Hepatocyte (in vitro differentiated cells): ENCODE measurements around the gene BORCS5. TPM values are rescaled to one million over a fixed set of nuclear protein-coding genes. Genes with fewer than 3 reads are reported as not detected.

Experiments
- DNase-seq: peaks from one replicate; pipeline ENCODE4 v3.0.0-alpha.2; 2016; ENCODE audit warnings: low spot score
- H2AFZ ChIP-seq: fragments of 200-600 bp; sonication (generic); 2 replicates; pipeline ENCODE4 v1.6.0; 2016; ENCODE audit warnings: antibody characterized with exemption, mild to moderate bottlenecking
- H3K27ac ChIP-seq: fragments of 200-600 bp; sonication (generic); 2 replicates; pipeline ENCODE4 v1.5.1; 2016; ENCODE audit warnings: mild to moderate bottlenecking
- H3K27me3 ChIP-seq: fragments of 200-600 bp; sonication (generic); 2 replicates; pipeline ENCODE4 v1.6.1; 2016
- H3K36me3 ChIP-seq: fragments of 200-600 bp; sonication (generic); replicated peaks from 2 replicates; pipeline ENCODE4 v1.5.1; 2016; ENCODE audit warnings: low read depth; ENCODE audit not compliant: insufficient read depth
- H3K4me1 ChIP-seq: fragments of 200-600 bp; sonication (generic); 2 replicates; pipeline ENCODE4 v1.5.1; 2016; ENCODE audit warnings: mild to moderate bottlenecking, moderate library complexity; ENCODE audit not compliant: insufficient read depth
- H3K4me2 ChIP-seq: fragments of 200-600 bp; sonication (generic); 2 replicates; pipeline ENCODE4 v1.6.0; 2016
- H3K4me3 ChIP-seq: fragments of 200-600 bp; sonication (generic); 2 replicates; pipeline ENCODE4 v1.5.1; 2016; ENCODE audit warnings: mild to moderate bottlenecking
- H3K79me2 ChIP-seq: fragments of 200-600 bp; sonication (generic); 2 replicates; pipeline ENCODE4 v1.6.0; 2017; ENCODE audit warnings: mild to moderate bottlenecking
- H3K9me2 ChIP-seq: fragments of 200-600 bp; sonication (generic); replicated peaks from 2 replicates; pipeline ENCODE4 v1.6.0; 2017; ENCODE audit warnings: mild to moderate bottlenecking; ENCODE audit not compliant: insufficient read depth
- H3K9me3 ChIP-seq: fragments of 200-600 bp; sonication (generic); 2 replicates; pipeline ENCODE4 v1.5.1; 2016; ENCODE audit warnings: low read depth, mild to moderate bottlenecking
- H4K20me1 ChIP-seq: fragments of 200-600 bp; sonication (generic); 2 replicates; pipeline ENCODE4 v1.6.0; 2016; ENCODE audit warnings: mild to moderate bottlenecking; ENCODE audit not compliant: insufficient read depth, poor library complexity, severe bottlenecking
- EZH2 ChIP-seq: fragments of 200-600 bp; sonication (generic); IDR thresholded peaks from 2 replicates; pipeline ENCODE4 v1.6.1; 2016; ENCODE audit warnings: antibody characterized with exemption, mild to moderate bottlenecking, borderline replicate concordance
- EZH2phosphoT487 ChIP-seq: fragments of 200-600 bp; sonication (generic); IDR thresholded peaks from one replicate; pipeline ENCODE4 v1.6.1; 2018; ENCODE audit warnings: antibody characterized with exemption, mild to moderate bottlenecking, low read depth, moderate library complexity; ENCODE audit not compliant: unreplicated experiment, severe bottlenecking
- WGBS: methylation state at CpG from one replicate; pipeline ENCODE4 v1.1.6; 2016; ENCODE audit warnings: low lambda C conversion rate; ENCODE audit errors: missing lambda C conversion rate; 5-methylcytosine and 5-hydroxymethylcytosine counted together
- polyA plus RNA-seq: library from polyadenylated mRNA; unstranded; fragments of >200 nt; fragmentation: Nextera tagmentation; extraction: Ambion mirVana; gene quantifications from 2 replicates; pipeline ENCODE4 v1.2.1, GENCODE V29; 2016
- total RNA-seq: library from RNA; depleted of rRNA; stranded (reverse); fragments of >200 nt; gene quantifications from 2 replicates; pipeline ENCODE4 v1.2.3, GENCODE V29; 2014
- TF ChIP-seq, protein P1 (sequence below): fragments of 200-600 bp; sonication (generic); IDR thresholded peaks from 2 replicates; pipeline ENCODE4 v1.5.1; 2016; ENCODE audit warnings: antibody characterized with exemption, mild to moderate bottlenecking; ENCODE audit not compliant: poor library complexity

BORCS5 gene
- total and polyA plus RNA-seq, 2 experiments from 2014 or later = 6.6 to 11.2 TPM

DNA sequence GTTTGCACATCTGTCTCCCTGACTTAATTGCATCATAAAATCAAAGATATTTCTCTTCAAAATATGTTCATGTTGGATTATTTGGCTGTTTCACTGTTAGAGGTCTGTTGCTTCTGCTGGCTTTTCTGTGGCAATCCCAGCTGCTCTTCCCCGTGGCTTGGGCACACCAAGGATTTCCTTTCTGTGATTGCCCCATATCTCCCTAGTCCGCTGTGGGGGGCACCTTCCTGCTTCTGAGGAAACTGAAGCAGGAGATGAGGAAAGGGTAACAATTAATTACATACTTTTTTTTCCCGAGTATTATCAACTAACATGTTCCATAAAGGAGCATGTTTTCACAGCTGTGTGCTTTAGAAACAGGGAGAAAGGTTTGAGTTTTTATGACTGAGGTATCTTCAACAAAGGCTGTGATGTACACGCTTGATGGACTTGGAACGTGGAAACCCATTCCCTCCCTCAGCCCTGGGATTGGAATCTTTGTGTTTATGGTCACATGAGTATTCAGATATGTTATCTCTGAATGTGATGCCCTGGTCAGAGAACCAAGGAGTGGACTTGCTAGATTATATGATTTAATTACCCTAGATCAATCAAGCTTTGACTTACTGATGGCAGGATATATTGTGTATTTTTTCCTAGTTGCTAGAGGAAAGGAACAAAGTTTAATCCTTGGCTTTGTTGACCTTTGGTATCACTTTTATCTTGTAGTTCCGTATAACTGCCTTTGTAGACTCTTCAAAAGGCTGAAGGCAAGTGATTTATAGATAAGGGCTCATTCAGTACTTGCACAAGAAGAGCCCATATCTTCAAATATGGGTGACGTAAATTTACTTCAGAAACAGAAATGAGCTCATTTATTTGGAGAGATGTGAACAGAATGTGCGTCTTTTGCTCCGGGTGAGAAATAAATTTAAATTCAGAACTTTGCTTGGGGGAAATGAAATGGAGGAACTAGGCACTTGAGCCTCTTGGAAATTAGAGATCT is 46.7 kb downstream of the BORCS5 start:
- peaks cover 14% of the 10 kb centered on the region for H3K79me2 ChIP-seq
- DNase-seq = peak; percentile 77
- TF ChIP-seq EZH2phosphoT487 = no peak
- TF ChIP-seq, protein P1, sequence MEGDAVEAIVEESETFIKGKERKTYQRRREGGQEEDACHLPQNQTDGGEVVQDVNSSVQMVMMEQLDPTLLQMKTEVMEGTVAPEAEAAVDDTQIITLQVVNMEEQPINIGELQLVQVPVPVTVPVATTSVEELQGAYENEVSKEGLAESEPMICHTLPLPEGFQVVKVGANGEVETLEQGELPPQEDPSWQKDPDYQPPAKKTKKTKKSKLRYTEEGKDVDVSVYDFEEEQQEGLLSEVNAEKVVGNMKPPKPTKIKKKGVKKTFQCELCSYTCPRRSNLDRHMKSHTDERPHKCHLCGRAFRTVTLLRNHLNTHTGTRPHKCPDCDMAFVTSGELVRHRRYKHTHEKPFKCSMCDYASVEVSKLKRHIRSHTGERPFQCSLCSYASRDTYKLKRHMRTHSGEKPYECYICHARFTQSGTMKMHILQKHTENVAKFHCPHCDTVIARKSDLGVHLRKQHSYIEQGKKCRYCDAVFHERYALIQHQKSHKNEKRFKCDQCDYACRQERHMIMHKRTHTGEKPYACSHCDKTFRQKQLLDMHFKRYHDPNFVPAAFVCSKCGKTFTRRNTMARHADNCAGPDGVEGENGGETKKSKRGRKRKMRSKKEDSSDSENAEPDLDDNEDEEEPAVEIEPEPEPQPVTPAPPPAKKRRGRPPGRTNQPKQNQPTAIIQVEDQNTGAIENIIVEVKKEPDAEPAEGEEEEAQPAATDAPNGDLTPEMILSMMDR = no peak
- no peak for TF ChIP-seq EZH2
- peak overlapping the region; percentile 92 for H3K27ac ChIP-seq
- H2AFZ ChIP-seq = no peak overlapping the region
- no peaks in the 10 kb centered on the region for H4K20me1 ChIP-seq
- H3K4me3 ChIP-seq = no peak overlapping the region
- peaks cover 43% of the 10 kb centered on the region for H3K4me1 ChIP-seq
- WGBS = 47% methylated on average over 9 of the region's 9 CpGs
- H3K9me3 ChIP-seq = no peaks in the 10 kb centered on the region
- peak overlapping the region; percentile 30 for H3K4me2 ChIP-seq
- no peaks in the 10 kb centered on the region for H3K9me2 ChIP-seq
- H3K27me3 ChIP-seq = no peaks in the 10 kb centered on the region
- H3K36me3 ChIP-seq = no peaks in the 10 kb centered on the region

DNA sequence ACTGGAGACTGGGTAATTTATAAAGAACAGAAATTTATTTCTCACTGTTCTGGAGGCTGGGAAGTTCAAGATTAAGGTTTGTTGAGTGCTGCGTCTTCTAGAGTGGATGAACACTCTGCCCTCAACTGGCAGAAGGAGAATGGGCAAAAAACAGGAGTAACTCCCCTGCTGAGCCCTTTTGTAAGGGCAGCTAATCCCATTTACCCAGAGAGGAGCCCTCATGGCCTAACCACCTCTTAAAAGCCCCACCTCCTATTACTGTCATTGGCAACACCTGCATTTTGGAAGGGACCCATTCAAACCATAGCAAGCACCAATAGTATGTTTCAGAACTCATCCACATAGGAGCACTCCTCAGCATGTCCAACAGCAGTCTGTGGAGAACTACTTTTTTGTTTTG is 47.4 kb downstream of the BORCS5 start:
- H3K9me2 ChIP-seq = no peaks in the 10 kb centered on the region
- no peaks in the 10 kb centered on the region for H4K20me1 ChIP-seq
- no peak overlapping the region for H3K4me3 ChIP-seq
- H3K27me3 ChIP-seq = no peaks in the 10 kb centered on the region
- H3K79me2 ChIP-seq = peaks cover 15% of the 10 kb centered on the region
- TF ChIP-seq EZH2 = no peak
- TF ChIP-seq EZH2phosphoT487 = no peak
- TF ChIP-seq, protein P1 = no peak
- no peak for DNase-seq
- H3K27ac ChIP-seq = peak overlapping the region; percentile 92
- no peaks in the 10 kb centered on the region for H3K36me3 ChIP-seq
- peak overlapping the region; percentile 30 for H3K4me2 ChIP-seq
- H3K4me1 ChIP-seq = peaks cover 36% of the 10 kb centered on the region
- no peak overlapping the region for H2AFZ ChIP-seq
- 81% methylated on average over 1 of the region's 1 CpG for WGBS
- H3K9me3 ChIP-seq = no peaks in the 10 kb centered on the region

DNA sequence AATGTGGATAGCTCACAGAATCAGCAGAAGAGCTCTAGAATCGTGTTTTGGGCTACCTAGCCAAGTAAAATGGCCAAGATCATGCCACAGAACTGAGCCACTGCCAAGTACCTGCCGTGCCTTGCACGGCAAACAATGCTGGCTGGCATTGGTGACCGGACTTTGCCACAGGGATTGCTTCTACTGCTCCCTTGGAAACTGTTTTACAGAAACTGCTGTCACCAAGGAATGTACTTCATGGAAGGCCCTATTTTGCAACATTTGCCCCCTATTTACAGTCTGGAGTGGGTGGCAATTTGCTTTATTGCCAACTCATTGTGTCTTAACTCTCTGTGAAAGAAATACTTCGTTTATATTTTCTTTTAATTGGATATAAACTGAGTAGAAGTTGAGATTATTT is 49.0 kb downstream of the BORCS5 start:
- TF ChIP-seq, protein P1 = no peak
- TF ChIP-seq EZH2phosphoT487 (no peak), EZH2 (no peak)
- Histone ChIP-seq H3K4me2 (no peak overlapping the region), H3K27me3 (no peaks in the 10 kb centered on the region), H4K20me1 (no peaks in the 10 kb centered on the region), H3K9me2 (no peaks in the 10 kb centered on the region), H3K36me3 (no peaks in the 10 kb centered on the region), H2AFZ (no peak overlapping the region), H3K27ac (peak overlapping the region; percentile 92), H3K9me3 (no peaks in the 10 kb centered on the region), H3K79me2 (peaks cover 6% of the 10 kb centered on the region), H3K4me3 (no peak overlapping the region), H3K4me1 (peaks cover 27% of the 10 kb centered on the region)
- DNase-seq = peak; percentile 38
- 67% methylated on average over 5 of the region's 5 CpGs for WGBS
